ENCODE measurements around the gene DNAH11. TPM values are rescaled to one million over a fixed set of nuclear protein-coding genes. Genes with fewer than 3 reads are reported as not detected.

Gene DNAH11
- total and polyA plus RNA-seq, 9 of the 15 experiments (the other 6 are each of a cell fraction or from before 2014, with no cell fraction given): under 0.01 TPM; not detected in 7

DNA sequence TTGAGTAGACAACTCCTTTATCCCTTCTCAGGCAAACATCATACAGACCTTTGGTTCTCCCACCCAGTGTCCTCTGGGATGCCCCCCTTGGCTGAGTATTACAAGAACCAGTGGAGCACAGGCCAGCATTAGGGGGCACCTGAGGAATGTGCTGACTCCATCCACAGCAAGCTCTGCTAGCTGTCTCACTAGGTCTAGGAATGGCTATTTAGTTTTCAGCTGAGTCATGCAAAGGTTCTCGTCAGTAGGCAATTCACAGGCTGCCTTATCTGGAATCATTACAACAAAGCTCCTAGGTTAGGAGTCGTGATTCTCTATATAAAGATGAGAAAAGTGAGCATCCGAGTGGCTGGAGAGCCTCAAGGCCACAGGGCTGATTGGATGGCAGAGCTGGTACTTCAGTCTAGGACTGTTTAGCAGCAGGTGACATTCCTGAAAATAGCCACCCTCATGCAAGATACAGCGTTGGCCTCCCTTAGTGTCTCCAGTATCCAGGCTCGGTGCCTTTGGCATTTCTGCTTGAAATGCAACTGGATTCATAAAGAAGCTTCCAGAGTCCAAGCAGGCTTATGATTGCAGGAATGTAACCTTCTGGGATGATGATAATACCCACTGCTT, 327.1 kb downstream of the DNAH11 start (continued):
- no peak for TF ChIP-seq CREB3L1 (IDR thresholded peaks at IDR 0.05; ENCODE audit: borderline replicate concordance, low read depth)
- TF ChIP-seq GABPB1 (CRISPR knock-in tag; IDR thresholded peaks at IDR 0.05): no peak
- no peak for TF ChIP-seq HDAC2 (IDR thresholded peaks at IDR 0.05)
- no peak for TF ChIP-seq MYNN (IDR thresholded peaks at IDR 0.05)
- TF ChIP-seq MYNN (CRISPR knock-in tag; IDR thresholded peaks at IDR 0.05): no peak
- TF ChIP-seq ZNF449 (CRISPR knock-in tag; IDR thresholded peaks at IDR 0.05): no peak
- TF ChIP-seq, protein P1, sequence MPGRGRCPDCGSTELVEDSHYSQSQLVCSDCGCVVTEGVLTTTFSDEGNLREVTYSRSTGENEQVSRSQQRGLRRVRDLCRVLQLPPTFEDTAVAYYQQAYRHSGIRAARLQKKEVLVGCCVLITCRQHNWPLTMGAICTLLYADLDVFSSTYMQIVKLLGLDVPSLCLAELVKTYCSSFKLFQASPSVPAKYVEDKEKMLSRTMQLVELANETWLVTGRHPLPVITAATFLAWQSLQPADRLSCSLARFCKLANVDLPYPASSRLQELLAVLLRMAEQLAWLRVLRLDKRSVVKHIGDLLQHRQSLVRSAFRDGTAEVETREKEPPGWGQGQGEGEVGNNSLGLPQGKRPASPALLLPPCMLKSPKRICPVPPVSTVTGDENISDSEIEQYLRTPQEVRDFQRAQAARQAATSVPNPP (IDR thresholded peaks at IDR 0.05; ENCODE audit: borderline replicate concordance, insufficient read depth, insufficient read length): no peak
- no peak for TF ChIP-seq FOXK2 (conservative IDR thresholded peaks at IDR 0.05 in 1 of 2, IDR thresholded peaks at IDR 0.05 in 1 of 2; ENCODE audit: low read depth in 2 of 2)
- TF ChIP-seq RAD21 (CRISPR knock-in tag; conservative IDR thresholded peaks at IDR 0.05 in 1 of 2, IDR thresholded peaks at IDR 0.05 in 1 of 2): no peak
- TF ChIP-seq RREB1 (CRISPR knock-in tag; IDR thresholded peaks at IDR 0.05): no peak
- no peak for TF ChIP-seq SMARCC2 (IDR thresholded peaks at IDR 0.05; ENCODE audit: low read depth)
- TF ChIP-seq NR4A1 (CRISPR knock-in tag; IDR thresholded peaks at IDR 0.05): no peak
- TF ChIP-seq NR4A1 (tag; IDR thresholded peaks at IDR 0.05): no peak
- TF ChIP-seq ZC3H11A (IDR thresholded peaks at IDR 0.05; ENCODE audit: low read depth, low read length): no peak
- TF ChIP-seq ZZZ3 (IDR thresholded peaks at IDR 0.05): no peak
- TF ChIP-seq ETV5 (CRISPR knock-in tag; IDR thresholded peaks at IDR 0.05; ENCODE audit: low read depth): no peak
- TF ChIP-seq ESRRA (IDR thresholded peaks at IDR 0.05; ENCODE audit: borderline replicate concordance, low read depth): no peak
- TF ChIP-seq, protein P2, sequence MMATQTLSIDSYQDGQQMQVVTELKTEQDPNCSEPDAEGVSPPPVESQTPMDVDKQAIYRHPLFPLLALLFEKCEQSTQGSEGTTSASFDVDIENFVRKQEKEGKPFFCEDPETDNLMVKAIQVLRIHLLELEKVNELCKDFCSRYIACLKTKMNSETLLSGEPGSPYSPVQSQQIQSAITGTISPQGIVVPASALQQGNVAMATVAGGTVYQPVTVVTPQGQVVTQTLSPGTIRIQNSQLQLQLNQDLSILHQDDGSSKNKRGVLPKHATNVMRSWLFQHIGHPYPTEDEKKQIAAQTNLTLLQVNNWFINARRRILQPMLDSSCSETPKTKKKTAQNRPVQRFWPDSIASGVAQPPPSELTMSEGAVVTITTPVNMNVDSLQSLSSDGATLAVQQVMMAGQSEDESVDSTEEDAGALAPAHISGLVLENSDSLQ (IDR thresholded peaks at IDR 0.05): no peak

All from K562 (cell line).